ENCODE data around the gene KCNK18.

GRCh38 chr10:117167789-117168674 is 29.3 kb upstream of the KCNK18 start:
- TF ChIP-seq CTCF (conservative IDR thresholded peaks at IDR 0.05; ENCODE audit: low read length) (peak; percentile 78), EZH2phosphoT487 (IDR thresholded peaks at IDR 0.05; ENCODE audit: borderline replicate concordance, low read depth, low read length) (no peak)
